IPS-15b (cell line): ENCODE data around the gene CHKB.

Source experiments
- H3K27me3 ChIP-seq: one replicate; pipeline ENCODE4 v1.6.1; 2013; ENCODE audit warnings: low read length; ENCODE audit not compliant: control insufficient read depth, insufficient read depth
- H3K36me3 ChIP-seq: one replicate; pipeline ENCODE4 v1.6.1; 2013; ENCODE audit warnings: low read length; ENCODE audit not compliant: control insufficient read depth, insufficient read depth
- H3K4me1 ChIP-seq: one replicate; pipeline ENCODE4 v1.6.1; 2013; ENCODE audit warnings: mild to moderate bottlenecking, low read length; ENCODE audit not compliant: control insufficient read depth, insufficient read depth
- H3K4me3 ChIP-seq: one replicate; pipeline ENCODE4 v1.5.1; 2013; ENCODE audit warnings: low read depth, low read length
- H3K9ac ChIP-seq: one replicate; pipeline ENCODE4 v1.6.1; 2013; ENCODE audit warnings: low read depth, mild to moderate bottlenecking, low read length
- H3K9me3 ChIP-seq: one replicate; pipeline ENCODE4 v1.6.1; 2013; ENCODE audit warnings: mild to moderate bottlenecking, low read length; ENCODE audit not compliant: control insufficient read depth, insufficient read depth

CHKB gene

DNA sequence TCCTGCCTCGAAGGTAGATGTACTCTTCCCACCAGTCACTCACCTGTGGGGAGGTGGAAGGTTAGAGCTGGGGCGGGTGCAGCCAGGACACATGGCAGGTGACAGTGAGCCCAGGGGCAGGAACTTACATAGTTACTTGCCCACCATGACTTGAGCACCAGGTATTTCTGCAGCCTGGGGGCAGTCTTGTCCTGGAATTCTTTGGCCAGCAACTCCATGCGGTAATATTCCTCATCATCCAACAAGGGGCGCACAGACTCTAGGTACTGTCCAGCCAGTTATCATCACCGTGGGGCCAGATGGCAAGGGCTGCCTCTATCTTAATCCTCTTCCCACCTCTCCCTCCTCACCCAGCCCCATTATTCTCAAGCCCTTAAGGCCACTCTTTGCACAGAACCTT, 6.6 kb downstream of the CHKB start:
- Histone ChIP-seq H3K4me3 (no peak overlapping the region), H3K36me3 (peaks cover 41% of the 10 kb centered on the region), H3K4me1 (peaks cover 5% of the 10 kb centered on the region)

DNA sequence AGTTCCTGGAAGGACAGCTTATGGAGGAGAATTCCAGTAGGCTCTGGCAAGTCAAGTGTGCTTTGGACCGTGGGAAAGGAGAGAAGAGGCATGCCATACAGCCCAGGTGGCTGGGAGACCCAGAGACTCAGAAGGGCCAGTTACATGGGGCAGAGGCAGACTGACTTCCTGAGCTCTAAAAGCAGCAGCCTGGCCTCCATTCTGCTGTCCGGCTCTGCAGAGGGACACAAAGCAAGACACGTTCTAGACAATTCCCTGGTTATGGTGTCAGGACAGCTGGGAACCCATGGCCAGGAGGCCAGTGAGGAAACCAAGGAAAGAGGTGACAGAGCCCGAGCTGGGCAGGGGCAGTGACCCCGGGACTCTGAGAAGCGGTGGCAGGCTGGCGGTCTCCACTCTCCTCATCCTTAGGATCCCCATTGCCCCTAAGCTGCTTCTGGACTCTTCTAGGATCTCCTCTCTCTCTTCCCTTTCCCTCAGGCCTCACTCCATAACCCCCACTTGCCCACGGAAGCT, 7.2 kb downstream of the CHKB start:
- Histone ChIP-seq H3K36me3 (peaks cover 47% of the 10 kb centered on the region), H3K9me3 (no peaks in the 10 kb centered on the region), H3K4me1 (peaks cover 5% of the 10 kb centered on the region), H3K4me3 (no peak overlapping the region), H3K27me3 (no peaks in the 10 kb centered on the region), H3K9ac (no peak overlapping the region)

More for the DNA sequence above, 6.6 kb downstream of the CHKB start:
- no peaks in the 10 kb centered on the region for H3K9me3 ChIP-seq
- H3K9ac ChIP-seq = no peak overlapping the region
- no peaks in the 10 kb centered on the region for H3K27me3 ChIP-seq

- Histone ChIP-seq H3K9me3 (no peaks in the 10 kb centered on the region), H3K27me3 (no peaks in the 10 kb centered on the region), H3K4me1 (peaks cover 5% of the 10 kb centered on the region), H3K4me3 (no peak overlapping the region), H3K36me3 (peaks cover 45% of the 10 kb centered on the region), H3K9ac (no peak overlapping the region)
Measured at GRCh38 chr22:50574383-50574755, 8.3 kb downstream of the CHKB start.

DNA sequence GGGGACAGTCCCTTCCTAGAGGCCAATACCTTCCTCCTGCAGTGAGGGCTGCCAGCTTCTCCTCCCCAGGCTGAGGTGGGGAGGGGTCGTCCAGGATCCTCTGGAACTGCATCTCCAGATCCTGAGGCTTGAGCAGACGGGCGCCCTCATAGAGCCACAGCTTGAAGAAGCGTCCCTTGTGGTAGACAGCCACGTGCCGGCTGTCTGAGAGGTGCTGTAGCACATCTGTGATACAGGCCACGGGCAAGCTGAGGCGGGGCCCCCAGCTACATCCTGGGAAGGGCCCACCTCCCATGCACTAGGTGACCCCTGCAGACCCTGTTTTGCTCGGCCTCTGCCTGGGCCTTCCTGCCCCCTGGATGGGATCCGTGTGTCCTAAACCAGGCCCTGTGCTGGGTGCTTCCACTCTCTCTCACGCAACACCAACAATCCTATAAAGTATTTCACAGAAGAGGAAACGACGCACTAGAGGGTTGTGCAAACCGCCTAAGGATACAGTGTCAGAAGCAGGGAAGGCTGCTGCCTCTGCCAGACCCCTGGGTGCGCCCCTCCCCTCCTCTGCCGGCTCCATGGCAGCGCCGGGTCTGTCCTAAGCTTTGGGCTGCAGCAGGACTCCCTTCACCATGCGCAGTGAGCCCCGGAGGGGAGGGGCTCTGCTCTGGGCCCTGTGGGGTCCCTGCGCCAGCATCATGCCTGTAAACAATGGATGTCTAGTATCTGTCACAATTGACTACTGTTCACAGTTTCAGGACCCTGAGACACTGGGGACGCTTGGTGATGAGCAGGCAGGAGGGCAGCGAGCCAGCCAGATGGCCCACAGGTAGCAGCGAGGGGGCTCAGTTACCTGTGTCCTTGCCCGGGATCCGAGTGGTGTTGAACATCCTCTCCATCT, 8.9 kb downstream of the CHKB start:
- Histone ChIP-seq H3K9ac (no peak overlapping the region), H3K9me3 (no peaks in the 10 kb centered on the region), H3K4me3 (no peak overlapping the region), H3K27me3 (no peaks in the 10 kb centered on the region), H3K36me3 (peaks cover 47% of the 10 kb centered on the region), H3K4me1 (peaks cover 3% of the 10 kb centered on the region)

DNA sequence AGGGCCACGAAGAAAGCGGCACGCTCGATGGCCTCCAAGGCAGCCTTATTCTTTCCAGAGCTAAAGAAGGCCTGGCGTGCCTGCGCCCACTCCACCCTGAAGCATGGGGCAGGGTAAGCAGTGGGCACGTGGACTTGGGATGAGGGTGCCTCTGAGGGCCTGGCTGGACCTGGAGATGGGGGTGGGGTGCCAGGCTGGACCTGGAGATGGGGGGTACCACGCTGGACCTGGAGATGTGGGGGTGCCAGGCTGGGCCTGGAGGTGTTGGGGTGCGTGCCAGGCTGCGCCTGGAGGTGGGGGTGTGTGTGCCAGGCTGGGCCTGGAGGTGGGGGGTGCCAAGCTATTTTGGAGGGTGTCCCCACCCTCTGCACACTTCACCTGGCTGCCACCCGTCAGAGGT, 9.7 kb downstream of the CHKB start:
- Histone ChIP-seq H3K27me3 (no peaks in the 10 kb centered on the region), H3K9me3 (no peaks in the 10 kb centered on the region), H3K4me3 (no peak overlapping the region), H3K9ac (no peak overlapping the region), H3K36me3 (peaks cover 43% of the 10 kb centered on the region), H3K4me1 (peaks cover 2% of the 10 kb centered on the region)

- Histone ChIP-seq H3K9me3 (no peaks in the 10 kb centered on the region), H3K4me1 (no peaks in the 10 kb centered on the region), H3K9ac (no peak overlapping the region), H3K27me3 (no peaks in the 10 kb centered on the region), H3K4me3 (no peak overlapping the region), H3K36me3 (peaks cover 38% of the 10 kb centered on the region)
Measured at GRCh38 chr22:50571264-50572175, 11.1 kb downstream of the CHKB start.

DNA sequence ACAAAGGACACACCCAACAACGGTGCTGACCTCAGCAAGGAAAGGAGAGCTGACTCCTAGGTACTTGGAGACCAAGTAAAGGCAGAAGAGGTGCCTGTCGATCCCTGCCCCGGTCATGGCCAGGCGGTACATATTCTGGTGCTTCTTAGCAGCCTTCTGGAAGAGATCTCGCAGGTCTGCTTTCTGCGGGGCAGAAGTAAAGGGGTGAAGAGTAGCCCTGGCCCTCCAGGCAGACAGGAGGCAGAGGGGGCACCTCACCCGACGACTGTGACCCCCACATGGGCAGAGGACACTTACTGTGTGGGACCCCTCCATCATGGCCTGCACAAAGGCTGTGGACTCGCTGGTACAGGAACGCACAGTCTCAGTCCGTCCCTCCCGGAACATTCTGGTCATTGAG, 11.8 kb downstream of the CHKB start:
- no peaks in the 10 kb centered on the region for H3K27me3 ChIP-seq
- H3K36me3 ChIP-seq = peaks cover 38% of the 10 kb centered on the region
- H3K9ac ChIP-seq = no peak overlapping the region
- H3K9me3 ChIP-seq = no peaks in the 10 kb centered on the region
- H3K4me3 ChIP-seq = no peak overlapping the region
- H3K4me1 ChIP-seq = no peaks in the 10 kb centered on the region

- Histone ChIP-seq H3K9me3 (no peaks in the 10 kb centered on the region), H3K27me3 (no peaks in the 10 kb centered on the region), H3K4me1 (no peaks in the 10 kb centered on the region), H3K4me3 (no peak overlapping the region), H3K36me3 (peaks cover 38% of the 10 kb centered on the region), H3K9ac (no peak overlapping the region)
Measured at GRCh38 chr22:50569896-50570535, 12.6 kb downstream of the CHKB start.

GRCh38 chr22:50569041-50569459, 13.6 kb downstream of the CHKB start:
- Histone ChIP-seq H3K4me1 (no peaks in the 10 kb centered on the region), H3K9me3 (no peaks in the 10 kb centered on the region), H3K36me3 (peaks cover 36% of the 10 kb centered on the region), H3K27me3 (peaks cover 6% of the 10 kb centered on the region), H3K4me3 (no peak overlapping the region), H3K9ac (no peak overlapping the region)

GRCh38 chr22:50568626-50569025, 14.0 kb downstream of the CHKB start:
- Histone ChIP-seq H3K4me3 (no peak overlapping the region), H3K36me3 (peaks cover 33% of the 10 kb centered on the region), H3K9me3 (no peaks in the 10 kb centered on the region), H3K27me3 (peaks cover 10% of the 10 kb centered on the region), H3K4me1 (no peaks in the 10 kb centered on the region), H3K9ac (peak overlapping the region; percentile 37)

DNA sequence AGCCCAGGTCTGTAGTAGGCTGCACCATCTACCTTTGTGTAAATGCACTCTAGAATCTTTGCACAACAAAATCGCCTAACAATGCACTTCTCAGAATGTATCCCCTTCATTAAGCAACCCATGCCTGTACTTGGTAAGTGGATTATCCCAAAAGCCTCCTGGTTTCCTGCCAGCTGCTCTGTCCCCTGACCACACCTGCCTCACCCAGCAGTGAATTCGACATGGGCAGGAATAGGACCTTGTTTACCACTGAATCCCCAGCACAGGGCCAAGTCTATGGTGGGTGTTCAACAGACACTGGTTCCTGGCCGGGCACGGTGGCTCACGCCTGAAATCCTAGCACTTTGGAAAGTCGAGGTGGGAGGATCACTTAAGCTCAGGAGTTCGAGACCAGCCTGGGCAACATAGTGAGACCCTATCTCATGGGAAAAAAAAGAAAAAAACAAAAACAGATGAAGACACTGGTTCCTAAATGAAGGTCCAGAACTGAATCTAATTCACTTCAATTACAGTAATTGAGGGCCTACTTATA, 14.9 kb downstream of the CHKB start:
- Histone ChIP-seq H3K4me3 (no peak overlapping the region), H3K27me3 (peaks cover 14% of the 10 kb centered on the region), H3K4me1 (no peaks in the 10 kb centered on the region), H3K36me3 (peaks cover 25% of the 10 kb centered on the region), H3K9me3 (no peaks in the 10 kb centered on the region), H3K9ac (no peak overlapping the region)
